IPS-NIHi11 (cell line): ENCODE data around the gene LMAN2L.
"Not testable (repeated sequence)": the region's sequence is repeated elsewhere in the genome, so short reads cannot be mapped to it uniquely, and the experiment has no call there.

Experiments used
- DNase-seq: peaks from one replicate; pipeline ENCODE4 v3.0.0; 2012; ENCODE audit warnings: mixed read lengths, low spot score

LMAN2L gene

DNA sequence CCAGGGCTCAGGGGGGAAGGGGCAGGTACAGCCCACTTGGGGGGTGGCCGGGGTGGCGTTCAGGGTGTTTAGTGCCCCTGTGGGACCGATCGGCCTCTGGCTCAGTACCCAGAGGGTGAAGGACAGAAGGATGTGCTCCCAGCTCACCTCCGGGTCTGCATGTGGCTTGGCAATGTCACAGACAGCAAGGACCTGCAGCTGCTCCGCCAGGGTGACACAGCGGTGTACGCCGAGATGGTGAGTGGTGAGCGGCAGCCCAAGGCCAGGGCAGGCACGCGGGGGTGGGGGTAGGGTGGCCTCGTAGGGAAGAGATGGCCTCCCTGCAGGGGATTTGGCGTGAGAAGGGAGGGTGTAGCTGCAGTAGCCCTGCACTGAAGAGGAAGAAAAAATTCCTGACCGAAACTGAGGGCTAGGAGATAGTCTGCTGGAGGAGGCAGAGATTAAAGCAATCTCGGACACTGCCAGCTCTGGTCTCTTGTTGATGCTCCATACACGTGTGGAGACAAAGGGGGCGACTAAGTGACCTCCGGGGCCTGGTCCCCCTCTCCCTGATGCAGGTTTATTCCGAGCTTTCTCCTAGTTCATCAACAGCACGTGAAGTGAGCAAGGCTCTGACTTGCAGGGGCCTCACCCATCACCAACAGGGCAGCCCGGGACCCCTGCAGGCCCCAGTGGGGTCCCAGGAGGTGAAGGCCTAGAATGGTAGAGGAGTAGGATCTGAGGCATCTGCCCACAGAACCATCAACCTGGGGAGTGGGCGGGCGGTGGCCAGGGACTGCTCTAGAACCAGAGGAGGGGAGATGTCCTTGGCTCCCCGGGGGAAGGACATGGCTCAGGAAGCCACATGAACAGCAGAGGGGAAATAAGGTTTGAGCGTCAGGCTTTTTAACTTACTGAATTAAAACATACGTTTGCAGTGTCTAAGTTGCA, 51.9 kb downstream of the LMAN2L start:
- DNase-seq, result no peak

- no peak for DNase-seq
These were observed 52.6 kb downstream of the LMAN2L start for GRCh38 chr2:96687266-96687665.

DNA sequence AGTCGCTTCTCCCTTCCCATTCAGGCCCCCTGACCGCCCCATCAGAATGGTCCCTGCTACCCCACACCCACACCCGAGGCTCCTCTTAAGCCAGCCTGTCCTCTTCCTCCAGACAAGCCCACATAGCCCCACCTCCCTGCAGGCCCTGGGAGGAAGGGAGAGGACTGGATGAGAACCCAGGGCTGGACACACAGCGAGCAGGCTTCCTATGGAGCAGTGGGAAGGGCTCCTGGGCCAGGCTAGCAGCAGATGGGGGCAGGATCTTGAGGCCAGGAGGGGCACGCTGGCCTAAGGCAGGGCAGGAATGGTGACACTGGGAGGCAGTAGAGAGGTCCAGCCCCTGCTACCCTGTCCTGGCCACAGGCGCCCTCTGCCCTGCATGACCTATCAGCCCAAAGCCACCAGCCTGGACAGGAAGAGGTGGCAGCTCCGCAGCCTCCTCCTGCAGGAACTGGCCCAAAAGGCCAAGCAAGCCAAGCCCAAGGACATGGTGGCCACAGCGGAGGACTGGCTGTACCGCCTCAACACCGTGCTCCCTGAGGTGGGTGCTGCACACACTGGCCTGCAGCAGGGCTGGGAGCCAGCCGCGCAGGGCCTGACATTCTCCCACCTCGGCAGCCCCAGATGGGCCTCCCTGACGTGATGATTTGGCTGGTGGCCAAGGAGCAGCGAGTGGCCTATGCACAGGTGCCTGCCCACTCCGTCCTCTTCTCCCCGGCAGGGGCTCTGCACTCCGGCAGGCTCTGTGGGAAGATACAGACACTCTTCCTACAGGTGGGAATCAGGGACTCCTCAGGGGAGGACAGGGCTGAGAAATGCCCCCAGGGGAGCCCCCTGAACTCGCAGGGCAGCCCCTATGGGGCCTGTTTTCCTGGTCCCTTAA, 54.0 kb downstream of the LMAN2L start:
- peak; percentile 60 for DNase-seq

DNA sequence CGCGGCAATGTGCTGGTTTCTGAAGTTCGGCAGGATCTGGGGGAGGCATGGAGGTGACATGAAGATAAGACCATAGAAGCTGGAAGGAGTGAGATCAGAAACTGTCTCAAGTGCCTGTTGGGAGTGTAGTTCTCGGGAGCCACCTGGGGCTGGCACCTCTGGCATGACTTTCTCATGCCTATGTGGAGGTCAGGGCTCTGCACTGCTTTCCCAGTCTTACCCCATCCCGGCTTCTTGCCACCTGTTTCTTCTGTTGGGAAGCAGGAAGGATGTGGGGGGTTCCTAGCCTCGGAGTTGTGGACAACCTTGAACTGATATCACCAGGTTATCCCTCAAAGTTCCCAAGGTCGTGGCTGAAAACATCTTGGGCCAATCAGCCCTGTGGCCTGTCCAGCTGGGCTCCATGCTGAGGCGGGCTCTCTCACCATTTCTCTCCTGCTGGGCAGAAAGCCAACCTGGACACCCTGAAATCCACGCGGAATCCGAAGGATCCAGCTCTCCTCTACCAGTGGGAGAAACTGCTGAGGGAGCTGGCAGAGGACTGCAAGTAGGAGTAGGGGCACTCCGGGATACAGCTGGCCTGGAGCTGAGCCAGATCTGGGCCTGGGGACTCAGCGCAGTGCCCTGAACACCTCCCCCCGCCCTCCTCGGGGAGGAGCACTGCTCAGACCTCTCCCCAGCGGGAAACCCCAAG, 54.8 kb downstream of the LMAN2L start:
- DNase-seq, result no peak

GRCh38 chr2:96683972-96684820, 55.7 kb downstream of the LMAN2L start:
- DNase-seq, result no peak

DNA sequence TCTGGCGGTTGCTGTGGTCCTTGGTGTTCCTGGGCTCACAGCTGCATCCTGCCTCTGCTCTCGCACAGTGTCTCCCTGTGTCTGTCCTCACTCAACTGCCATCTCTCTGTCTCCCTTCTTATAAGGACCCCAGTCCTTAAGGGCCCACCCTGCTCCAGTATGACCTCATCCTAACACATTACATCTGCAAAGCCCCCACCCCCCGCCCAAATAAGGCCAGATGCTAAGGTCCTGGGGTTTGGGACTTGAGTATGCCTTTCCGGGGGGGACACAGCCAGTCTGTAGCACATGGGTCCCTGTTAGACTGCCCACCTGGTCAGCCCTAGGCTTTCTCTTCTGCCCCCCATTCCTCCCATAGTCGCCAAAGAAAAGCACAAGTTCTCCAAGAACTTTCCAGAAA, 56.6 kb downstream of the LMAN2L start:
- DNase-seq, result no peak

DNA sequence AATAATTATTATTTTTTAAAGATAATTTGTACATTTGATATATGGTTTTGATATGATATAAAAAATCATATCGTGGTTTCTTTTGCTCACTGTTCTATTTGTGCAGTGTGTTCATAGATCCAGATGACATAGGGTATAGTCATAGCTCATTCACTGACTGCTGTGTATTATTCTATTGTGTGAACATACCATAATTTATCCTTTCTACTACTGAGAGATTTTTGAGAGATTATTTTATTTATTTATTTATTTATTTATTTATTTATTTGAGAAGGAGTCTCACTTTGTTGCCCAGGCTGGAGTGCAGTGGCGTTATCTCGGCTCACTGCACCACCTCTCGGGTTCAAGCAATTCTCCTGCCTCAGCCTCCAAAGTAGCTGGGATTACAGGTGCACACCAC, 58.3 kb downstream of the LMAN2L start:
- no peak for DNase-seq

GRCh38 chr2:96680561-96681141, 59.2 kb downstream of the LMAN2L start:
- DNase-seq, result no peak

GRCh38 chr2:96679848-96680247, 60.0 kb downstream of the LMAN2L start:
- no peak for DNase-seq

GRCh38 chr2:96669539-96670215, 70.2 kb downstream of the LMAN2L start:
- no peak for DNase-seq

DNA sequence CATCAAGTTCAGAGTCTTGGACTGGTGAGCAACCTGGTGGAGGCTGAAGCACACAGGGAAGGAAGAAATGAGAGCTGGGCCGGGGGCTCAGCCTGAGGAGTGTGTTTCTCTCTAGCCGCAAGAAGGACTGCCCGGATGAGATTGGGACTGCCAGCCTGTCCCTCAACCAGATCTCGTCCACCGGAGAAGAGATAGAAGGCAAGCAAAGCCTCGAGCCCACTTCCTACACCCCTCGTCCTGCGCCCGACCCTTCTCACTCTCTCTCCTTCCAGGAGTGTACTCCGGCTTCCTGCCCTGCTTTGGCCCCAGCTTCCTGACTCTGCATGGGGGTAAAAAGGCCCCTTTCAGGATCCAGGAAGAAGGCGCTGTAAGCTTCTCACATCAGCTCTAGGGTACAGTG, 71.1 kb downstream of the LMAN2L start:
- no peak for DNase-seq

DNA sequence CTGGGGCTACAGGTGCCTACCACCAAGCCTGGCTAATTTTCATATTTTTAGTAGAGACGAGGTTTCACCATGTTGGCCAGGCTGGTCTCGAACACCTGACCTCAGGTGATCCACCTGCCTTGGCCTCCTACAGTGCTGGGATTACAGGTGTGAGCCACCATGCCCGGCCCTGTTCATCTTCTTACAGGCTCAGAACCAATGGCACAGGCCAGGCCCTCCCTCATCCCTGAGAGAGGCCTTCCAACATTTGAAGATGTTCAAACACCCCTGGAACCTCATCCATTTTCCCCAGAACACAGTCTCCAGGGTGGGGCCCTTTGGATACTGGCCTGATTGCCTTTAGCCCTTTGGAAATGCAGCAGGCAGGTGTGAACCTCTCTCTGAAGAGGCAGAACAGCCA, 74.1 kb downstream of the LMAN2L start:
- not testable (repeated sequence) for DNase-seq

DNA sequence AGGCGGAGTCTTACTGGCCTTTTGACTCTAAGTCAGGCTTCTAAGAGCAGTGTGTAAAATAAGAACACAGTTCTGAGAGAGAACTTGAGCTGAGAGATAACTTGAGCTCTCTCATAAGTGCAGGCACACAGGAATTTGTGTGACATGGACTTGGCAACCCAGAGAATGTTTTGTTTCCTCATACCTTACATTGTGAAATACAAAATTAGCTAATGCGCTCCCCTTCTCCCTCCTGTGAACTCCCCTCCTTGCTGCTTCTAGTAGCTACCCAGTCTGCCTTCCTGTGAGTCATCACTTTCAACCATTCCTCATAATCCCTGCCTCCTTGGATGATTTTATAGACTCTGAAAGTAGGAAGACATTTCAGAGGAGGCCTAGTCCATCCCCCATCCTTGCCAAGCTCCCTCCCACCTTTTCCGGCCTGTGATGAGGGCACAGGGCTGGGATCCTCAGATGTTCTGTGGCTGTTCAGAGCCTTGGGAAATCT, 74.7 kb downstream of the LMAN2L start:
- no peak for DNase-seq

- DNase-seq, result no peak
These were observed 75.4 kb downstream of the LMAN2L start for GRCh38 chr2:96664366-96664925.

- no peak for DNase-seq
These were observed 76.0 kb downstream of the LMAN2L start for GRCh38 chr2:96663829-96664228.

- DNase-seq, result no peak
These were observed 76.7 kb downstream of the LMAN2L start for GRCh38 chr2:96663177-96663576.

DNA sequence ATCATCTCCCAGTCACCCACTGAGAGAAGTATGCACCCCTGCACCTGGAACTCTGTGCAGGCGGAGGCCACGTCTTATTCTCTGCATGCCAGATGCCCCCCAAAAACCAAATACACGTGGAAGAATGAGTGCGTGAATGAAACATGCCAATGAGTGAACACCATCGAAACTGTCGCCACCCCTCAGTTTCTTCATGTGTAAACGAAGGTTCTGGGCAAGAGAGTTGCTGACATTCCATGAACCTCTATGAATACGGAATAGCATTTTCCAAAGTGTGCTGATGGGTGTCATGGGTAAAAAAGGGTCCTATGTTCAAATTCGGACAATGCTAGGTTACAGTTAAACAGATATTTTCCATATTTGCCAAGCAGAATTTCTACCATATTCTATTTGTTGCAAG, 77.5 kb downstream of the LMAN2L start:
- DNase-seq, result no peak

DNA sequence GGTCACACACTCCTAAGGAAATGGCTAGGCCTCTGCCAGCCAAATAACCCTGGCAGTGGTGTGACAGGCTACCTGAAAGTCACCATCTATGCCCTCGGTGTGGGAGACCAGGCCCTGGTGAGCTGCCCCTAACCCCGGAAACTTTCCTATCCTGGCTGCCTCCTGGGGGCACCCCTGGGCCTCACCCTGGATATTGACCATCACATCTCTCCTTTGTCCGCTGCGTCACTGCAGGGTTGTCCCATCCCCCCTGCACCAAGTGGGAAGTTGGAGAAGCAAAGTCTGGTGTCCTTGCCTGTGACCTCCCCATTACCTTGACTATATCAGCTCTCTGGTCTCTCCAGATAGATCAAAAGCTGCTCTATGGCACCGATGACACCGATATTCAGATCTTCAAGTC, 78.5 kb downstream of the LMAN2L start:
- DNase-seq, result no peak

GRCh38 chr2:96656540-96656939, 83.3 kb downstream of the LMAN2L start:
- DNase-seq, result no peak
